ENCODE measurements around the gene SEC24D.
"Not testable (repeated sequence)": the region's sequence is repeated elsewhere in the genome, so short reads cannot be mapped to it uniquely, and the experiment has no call there.

Gene SEC24D, protein sequence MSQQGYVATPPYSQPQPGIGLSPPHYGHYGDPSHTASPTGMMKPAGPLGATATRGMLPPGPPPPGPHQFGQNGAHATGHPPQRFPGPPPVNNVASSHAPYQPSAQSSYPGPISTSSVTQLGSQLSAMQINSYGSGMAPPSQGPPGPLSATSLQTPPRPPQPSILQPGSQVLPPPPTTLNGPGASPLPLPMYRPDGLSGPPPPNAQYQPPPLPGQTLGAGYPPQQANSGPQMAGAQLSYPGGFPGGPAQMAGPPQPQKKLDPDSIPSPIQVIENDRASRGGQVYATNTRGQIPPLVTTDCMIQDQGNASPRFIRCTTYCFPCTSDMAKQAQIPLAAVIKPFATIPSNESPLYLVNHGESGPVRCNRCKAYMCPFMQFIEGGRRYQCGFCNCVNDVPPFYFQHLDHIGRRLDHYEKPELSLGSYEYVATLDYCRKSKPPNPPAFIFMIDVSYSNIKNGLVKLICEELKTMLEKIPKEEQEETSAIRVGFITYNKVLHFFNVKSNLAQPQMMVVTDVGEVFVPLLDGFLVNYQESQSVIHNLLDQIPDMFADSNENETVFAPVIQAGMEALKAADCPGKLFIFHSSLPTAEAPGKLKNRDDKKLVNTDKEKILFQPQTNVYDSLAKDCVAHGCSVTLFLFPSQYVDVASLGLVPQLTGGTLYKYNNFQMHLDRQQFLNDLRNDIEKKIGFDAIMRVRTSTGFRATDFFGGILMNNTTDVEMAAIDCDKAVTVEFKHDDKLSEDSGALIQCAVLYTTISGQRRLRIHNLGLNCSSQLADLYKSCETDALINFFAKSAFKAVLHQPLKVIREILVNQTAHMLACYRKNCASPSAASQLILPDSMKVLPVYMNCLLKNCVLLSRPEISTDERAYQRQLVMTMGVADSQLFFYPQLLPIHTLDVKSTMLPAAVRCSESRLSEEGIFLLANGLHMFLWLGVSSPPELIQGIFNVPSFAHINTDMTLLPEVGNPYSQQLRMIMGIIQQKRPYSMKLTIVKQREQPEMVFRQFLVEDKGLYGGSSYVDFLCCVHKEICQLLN

DNA sequence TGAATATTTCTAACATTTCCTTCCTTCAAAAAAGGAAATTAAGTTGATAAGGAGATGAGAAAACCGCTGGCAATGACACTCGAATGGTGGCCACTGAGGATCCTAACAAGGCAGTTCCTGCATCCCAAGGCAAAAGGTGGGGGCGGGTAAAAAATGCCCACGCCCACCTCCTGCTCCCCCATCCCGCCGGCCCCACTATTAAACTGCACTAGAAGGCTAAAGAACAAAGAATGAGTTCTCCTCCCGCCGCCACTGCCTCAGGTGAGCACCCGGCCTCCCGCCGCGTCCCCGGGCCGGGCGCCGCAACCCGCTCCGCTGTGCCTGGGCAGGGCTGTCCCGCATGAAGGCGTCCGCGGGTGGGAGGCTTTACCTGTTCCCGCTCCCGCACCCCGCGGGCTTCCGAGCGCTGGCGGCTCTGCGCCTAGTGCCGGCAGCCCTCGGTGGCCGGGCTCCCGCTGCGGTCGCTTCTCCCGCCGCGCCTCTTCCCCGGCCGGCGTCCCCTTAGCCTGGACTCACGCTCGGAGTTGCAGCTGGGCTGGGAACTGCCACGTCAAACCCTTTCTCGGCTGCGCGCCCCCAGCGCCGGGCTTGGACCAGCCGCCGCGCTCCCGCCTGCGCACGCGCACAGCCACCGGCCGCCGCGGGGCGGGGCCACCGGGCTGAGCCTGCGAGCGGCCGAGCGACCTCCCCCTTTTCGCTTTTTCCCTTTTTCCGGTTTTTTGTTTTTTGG is at the start of gene SEC24D:
Gene SEC24D (minus strand): TSS at position 556 of the 730 bp plus-strand sequence. CDS start 2,430 bp downstream, outside the sequence.
- DNase-seq (ENCODE audit: low spot score), result peak; percentile 99

DNA sequence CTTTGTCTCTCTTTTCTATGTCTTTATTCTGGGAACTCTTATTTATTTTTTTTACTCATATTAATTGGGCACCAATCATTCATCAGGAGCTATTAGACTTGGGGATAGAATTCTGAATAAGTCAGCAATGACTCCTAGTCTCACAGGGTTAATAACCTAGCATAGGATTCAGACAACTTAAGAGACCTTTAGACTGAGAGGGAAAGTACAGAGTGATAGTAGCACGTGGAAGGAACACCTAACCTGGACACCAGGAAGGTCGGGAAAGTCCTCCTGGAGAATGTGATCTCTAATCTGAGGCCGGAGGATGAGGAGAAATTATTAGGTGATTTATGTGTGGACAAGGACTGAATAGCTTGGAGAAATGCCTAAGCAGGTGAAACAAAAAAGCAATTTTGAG is 48.8 kb upstream of the SEC24D start:
- DNase-seq (ENCODE audit: low spot score), result no peak

DNA sequence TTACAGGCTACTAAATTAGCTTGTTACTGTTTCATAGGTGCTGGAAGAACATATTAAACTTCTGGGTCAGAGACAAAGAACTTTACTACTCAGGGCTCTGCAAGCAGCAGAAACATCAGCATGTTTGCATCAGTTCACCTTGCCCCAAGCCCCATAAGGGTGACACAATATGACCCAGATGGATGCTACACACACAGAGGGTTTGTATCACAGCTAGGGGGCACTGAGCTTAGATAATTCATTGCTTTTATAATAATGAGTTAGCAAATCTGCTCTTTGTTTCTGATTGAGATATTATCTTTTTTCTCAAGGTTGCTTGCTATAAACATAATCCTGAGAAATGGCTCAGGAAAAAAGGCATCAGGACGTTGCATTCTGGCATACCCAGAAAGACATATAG is 47.9 kb upstream of the SEC24D start:
- no peak for DNase-seq (ENCODE audit: low spot score)

DNA sequence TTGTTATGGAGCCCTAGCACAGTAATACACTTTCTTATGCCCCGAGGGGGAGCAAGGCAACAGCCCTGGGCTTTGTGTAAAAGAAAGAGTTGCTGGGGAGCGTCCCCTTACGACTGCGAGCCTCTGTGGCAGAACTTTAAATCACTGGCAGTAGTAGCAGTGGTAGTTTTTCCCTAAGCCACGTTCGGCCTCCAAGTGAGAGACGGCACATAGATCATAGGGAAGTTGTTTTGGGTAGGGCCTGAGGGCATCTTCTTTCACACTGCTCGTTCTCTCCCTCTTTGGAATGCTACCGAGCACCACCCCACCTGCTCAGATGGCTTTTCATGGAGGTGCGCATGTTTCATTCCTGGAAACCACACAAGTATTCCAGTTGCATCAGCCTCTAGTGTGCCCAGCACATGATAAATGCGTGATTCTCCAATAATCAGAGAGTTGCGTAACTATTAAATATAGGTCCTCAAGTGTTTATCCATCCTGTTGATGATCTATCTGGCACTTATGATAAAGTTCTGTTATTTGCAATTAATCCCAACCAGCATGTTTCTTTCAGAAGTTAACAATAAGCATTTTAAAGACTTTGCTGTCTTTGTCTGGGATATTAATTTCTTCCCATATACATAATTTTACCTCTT is 45.7 kb upstream of the SEC24D start:
- no peak for DNase-seq (ENCODE audit: low spot score)

DNA sequence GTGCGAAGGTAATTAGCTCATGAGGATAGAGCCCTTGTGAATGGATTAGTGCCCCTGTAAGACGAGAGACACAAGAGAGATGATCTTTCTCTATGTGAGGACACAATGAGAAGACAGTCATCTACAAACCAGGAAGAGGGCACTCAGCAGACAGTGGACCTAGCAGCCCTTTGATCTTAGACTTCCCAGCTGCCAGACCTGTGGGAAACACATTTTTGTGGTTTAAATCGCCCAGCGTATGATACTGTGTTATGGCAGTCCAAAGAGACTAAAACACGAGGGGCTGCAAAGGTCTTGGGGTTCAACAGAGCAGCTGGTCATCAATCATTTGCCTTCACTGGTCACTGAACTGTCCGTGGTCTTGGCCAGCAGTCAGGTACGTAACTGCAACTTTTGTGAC is 43.5 kb upstream of the SEC24D start:
- no peak for DNase-seq (ENCODE audit: low spot score)

DNA sequence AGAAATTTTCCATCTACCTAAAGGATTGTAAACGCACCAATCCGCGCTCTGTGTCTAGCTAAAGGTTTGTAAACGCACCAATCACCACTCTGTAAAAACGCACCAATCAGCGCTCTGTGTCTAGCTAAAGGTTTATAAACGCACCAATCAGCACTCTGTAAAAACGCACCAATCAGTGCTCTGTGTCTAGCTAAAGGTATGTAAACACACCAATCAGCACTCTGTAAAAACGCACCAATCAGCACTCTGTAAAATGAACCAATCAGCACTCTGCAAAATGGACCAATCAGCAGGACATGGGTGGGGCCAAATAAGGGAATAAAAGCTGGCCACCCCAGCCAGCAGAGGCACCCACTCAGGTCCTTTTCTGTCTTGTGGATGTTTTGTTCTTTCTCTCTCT is 42.6 kb upstream of the SEC24D start:
- DNase-seq (ENCODE audit: low spot score), result not testable (repeated sequence)

DNA sequence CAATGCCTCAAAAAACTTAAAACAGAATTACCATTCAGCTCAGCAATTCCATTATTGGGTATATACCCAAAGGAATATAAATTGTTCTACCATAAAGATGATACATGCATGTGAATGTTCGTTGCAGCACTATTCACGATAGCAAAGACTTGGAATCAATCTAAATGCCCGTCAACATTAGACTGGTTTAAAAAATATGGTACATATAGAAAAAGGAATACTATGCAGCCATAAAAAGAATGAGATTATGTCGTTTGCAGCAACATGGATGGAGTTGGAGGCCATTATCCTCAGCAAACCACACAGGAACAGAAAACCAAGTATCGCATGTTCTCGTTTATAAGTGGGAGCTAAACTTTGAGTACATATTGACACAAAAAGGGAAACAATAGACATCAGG is 41.9 kb upstream of the SEC24D start:
- no peak for DNase-seq (ENCODE audit: low spot score)

DNA sequence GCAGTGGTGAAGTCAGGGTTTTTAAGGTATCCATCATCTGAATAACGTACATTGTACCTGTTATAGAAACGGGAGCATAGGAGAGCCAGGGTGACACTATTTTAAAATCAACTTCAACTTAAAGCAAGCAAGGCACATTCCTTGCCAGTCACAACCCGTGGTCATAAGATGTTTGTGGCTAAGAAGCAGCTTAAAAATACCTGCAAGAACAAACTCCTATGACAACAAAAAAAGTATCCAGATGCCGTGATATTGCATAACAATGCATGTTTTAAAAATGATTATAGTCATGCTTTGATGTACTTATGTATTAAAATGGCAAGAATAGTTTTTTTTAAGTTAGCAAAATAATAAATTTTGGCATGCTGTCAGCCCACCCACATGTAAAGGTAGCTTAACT is 36.3 kb upstream of the SEC24D start:
- DNase-seq (ENCODE audit: low spot score), result no peak

DNA sequence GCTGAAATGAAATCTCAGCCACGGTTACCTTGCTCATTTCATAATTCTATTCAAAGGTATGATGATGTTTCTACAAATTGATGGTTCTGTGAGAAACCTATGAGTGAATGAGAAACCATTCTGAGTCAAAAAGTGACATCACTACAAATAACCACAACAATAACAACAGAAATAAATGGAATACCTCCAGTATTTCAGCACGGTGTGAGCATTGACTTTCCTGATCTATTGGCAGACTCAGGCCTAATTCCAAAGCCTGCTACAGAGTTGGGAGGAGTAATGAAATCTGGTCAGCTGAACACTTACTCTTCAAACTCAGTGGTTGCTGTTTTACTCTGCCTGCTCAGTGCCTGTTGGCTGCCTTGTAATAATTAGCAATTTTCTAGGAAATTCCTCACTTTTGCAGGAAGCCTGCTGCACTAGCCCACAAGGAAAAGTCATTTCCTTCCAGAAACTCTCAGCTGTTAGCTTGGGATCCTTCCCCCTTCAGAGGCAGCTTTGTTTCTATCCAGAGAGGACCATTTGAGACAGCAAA is 33.9 kb upstream of the SEC24D start:
- peak; percentile 48 for DNase-seq (ENCODE audit: low spot score)

DNA sequence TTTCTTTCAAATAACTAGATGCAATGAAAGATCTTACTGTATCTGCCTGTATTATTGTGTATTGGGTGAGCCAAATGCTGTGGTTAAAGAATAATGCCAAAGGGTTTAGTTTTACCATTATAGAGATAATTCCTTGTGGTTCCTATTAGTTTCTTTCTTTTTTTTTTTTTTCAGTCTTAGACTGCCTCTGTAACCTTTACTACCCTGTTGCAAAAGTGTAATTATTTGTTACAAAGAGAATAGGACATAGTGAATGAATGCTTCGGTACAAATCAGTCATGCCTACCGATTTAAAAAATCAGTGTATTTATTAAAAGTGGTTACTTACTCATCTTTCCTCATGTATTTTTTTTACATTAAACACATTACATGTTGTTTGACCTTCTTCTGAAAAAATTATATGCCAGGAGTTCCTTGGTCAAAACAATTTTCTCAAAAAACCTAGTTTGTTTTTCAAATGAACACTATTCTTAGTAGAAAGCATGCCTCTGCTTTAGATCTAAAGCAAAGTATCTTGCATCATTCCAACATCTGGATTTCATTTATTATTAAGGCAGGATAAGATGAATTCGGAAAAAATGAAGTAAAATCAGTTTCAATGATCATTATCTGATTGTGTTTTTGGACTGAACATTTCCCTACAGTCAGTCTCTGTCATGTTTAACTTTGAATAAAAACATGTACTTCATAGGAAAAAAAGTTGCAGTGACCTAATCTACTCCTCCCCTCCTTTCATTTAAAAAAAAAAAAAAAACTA is 31.6 kb upstream of the SEC24D start:
- no peak for DNase-seq (ENCODE audit: low spot score)

DNA sequence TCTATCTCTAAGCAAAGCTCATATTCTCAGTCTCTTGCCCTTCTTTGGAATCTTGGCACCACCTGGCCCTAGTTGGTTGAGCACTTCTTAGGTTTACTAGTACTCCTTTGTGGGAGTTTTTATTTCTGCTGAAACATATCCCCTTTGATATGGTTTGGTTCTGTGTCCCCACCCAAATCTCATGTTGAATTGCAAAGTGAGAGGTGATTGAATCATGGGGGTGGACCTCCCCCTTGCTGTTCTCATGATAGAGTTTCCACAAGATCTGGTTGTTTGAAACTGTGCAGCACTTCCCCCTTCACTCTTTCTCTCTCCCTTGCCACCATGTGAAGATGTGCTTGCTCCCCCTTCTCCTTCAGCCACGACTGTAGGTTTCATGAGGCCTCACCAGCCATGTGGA is 30.5 kb upstream of the SEC24D start:
- no peak for DNase-seq (ENCODE audit: low spot score)

DNA sequence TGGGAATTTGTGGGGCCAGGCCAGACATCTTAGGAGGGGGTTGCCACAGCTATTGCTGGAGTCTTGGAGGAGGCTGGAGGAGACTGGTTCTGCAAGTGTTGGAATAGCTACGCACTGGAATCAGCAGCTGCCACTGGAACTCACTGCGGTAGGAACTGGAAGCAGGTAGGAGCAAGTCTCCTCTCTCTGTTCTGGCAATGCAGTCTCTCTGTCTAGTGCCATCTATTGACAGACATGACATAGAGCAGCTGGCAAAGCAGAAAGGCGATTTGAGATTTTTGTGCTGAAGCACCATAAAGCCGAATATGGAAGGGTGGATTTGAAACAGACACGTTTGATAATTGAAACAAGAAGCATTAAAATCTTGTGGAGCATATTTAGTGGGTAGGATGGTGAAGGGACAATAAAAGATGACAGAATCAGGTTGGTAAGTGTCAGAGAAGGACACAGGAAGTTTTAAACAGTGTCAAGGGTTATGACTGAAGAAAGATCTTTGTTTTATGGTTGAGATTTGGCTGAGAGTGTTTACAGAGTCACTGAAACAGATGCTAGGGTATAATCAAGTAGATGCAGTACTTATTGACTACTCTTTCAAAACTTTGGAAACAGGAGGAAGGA is 29.3 kb upstream of the SEC24D start:
- DNase-seq (ENCODE audit: low spot score), result peak; percentile 55

DNA sequence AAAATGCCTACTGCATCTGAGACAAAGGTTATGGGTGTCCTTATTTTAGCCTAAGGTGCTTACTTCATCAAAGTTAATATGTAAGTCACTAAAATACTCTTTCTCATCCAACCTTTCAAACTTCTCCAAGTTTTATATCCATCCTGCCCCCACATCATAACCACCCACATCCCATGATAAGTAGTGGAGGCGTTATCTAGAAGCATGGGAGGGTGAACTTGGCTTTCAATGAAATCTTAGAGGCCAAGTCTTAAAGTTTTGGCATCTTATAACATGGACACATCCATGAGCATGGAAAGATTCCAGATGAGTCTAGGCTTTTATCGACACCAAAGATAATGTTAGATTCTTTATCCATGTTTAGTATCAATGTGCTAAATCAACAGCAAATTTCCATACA is 22.9 kb upstream of the SEC24D start:
- no peak for DNase-seq (ENCODE audit: low spot score)

DNA sequence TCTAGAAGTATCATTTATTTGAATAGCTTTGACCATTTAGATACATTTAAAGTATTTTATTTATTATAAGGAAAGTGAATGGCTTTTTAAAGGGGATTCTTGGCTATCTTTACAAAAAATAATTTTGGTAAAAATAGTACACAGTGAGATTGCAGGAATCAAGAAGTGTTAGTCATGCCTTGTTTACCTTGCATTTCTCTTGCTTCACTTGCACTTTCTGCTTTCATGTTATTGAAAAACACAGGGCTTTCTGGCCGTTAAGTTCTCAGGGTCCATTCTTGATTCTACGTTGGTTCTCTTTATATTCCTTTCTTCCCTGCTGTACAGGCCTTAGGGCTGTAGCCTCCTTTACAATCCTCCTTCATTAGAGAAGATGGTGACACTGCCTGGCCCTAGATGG is 21.8 kb upstream of the SEC24D start:
- no peak for DNase-seq (ENCODE audit: low spot score)

DNA sequence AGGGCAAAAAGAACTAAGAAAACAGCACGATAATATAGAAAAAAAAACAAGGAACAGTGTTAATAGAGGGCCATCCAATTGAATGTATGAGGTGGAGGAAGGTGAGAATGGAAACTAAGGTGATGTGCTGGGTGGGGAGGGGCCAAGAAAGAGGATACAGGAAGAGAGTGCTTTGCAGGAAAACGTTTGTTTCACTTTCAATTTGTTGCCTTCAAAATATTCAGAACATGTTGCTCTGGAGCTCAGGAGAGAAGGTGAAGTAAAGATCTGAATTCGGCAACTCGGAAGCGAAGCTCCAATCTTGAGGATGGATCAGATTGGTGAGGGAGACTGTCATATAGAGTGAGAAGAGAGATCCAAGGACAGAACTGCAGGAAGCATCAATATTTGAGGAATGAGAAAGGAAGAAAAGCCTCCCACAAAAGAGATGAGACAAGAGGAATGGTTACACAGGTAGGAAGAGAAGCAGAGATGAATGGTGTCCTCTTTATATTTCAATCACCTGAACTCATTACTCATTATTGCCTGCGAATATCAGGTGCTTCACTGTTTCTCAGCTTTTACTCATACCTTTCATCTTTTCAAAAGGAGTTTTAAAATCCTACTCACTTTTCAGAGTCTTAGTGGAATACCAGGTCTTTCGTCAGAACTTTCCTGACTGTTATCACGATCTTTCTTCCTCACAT is 14.7 kb upstream of the SEC24D start:
- DNase-seq (ENCODE audit: low spot score), result no peak

DNA sequence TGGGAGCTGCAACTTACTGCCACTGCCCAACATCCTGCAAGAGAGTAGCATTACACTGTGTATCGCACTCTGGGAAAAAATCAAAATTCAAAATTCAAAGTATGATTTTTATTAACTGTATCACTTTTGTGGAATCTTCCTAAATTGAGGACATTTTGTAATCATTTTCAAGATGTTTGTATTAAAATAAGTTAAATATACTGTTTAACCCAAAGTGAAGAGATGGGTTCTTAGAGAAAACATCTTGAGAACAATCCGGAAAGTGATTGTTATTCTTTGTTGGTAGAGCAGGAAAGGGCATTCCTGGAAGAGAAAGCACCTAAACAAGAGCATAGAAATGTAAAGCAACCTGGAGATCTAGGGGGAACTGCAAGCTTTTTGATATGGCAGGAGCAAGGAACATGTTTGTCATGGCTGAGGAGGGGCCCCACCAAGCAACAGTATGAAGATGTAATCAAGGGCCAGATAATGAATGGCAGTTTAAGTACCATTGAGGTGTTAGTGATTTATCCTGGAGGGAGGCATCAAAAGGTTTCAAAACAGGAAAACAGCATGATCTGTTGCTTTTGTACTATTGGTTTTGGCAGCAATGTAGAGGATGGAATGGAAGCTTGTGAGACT is 14.1 kb upstream of the SEC24D start:
- DNase-seq (ENCODE audit: low spot score), result no peak

DNA sequence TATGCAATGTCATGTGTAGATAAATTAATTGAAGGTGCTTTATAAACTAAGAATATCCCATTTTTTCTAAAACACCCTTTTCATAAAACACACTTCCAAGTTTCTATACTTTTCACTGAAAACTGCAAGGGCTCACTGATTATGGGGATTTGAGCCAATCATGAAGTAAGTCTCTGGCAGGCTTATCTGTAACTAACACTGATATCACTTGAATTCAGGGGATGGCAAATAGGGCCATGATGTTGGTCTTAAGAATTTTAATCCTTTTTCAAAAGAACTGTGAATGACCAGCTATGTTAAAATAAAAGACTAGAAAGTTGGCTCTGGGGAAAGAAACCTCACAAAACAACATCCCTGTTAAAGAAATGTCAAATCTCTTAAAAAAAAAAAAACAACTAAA is 13.0 kb upstream of the SEC24D start:
- DNase-seq (ENCODE audit: low spot score), result no peak

DNA sequence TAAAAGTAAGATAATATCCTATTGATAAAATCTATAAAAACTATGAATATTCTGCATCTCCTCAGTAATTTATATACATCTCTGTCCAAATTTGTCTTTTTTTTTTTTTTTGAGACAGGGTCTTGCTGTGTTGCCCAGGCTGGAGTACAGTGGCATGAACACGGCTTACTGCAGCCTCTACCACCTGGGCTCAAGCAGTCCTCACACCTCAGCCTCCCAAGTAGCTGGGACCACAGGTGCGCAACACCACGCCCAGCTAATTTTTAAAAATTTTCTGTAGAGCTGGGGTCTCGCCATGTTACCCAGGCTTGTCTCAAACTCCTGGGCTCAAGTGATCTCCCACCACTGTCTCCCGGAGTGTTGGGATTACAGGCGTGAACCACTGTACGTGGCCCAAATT is 12.3 kb upstream of the SEC24D start:
- no peak for DNase-seq (ENCODE audit: low spot score)

DNA sequence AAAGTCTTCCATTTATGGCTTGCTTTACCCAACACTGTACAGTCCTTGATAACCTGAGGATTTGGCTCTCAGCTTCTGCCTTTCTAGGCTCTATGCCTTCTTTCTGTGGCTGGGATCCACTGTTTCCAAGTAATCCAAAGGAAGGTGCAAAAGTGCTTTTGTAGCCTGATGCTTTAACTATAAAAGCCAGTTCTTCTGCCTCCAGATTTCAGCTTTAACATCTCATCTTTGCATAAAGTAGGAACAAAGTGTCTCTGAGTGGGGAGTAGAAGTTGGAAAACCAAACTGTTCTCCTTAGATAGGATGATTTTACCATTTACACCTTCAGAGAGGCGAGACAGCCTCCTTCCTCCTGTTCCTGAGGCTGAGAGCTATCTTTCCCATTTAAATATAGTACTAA is 11.1 kb upstream of the SEC24D start:
- no peak for DNase-seq (ENCODE audit: low spot score)
